ENCODE results near the gene ADCY5. TPM values are rescaled to one million over a fixed set of nuclear protein-coding genes. Genes with fewer than 3 reads are reported as not detected.

ADCY5 gene
- total RNA-seq, 6 experiments from 2014 or later, result 0.09 to 0.95 (median 0.19) TPM

DNA sequence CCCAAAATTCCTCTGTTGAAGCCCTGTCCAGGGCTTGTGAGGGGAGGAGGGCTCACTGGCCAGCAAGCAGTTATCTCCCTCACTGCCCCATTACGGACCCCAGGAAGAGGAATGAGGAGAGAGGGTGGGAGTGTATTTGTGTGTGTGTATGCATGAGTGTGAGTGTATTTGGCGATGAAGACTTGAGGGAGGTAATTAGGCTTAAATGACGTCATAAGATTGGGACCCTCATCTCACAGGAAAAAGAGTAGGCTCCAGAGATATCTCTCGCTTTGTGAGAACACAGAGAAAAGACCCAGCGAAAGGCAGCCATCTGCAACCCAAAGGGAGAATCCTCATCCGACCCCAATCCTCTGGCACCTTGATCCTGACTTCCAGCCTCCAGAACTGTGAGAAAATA is 32.2 kb downstream of the ADCY5 start:
- no peak overlapping the region for H3K27ac Mint-ChIP-seq
- no peaks in the 10 kb centered on the region for H3K4me1 Mint-ChIP-seq (ENCODE audit: low read depth)
- no peak for DNase-seq
- H3K9me3 Mint-ChIP-seq, result no peaks in the 10 kb centered on the region
- H3K27me3 Mint-ChIP-seq (ENCODE audit: insufficient read depth), result peaks cover 74% of the 10 kb centered on the region
- TF ChIP-seq, protein P1, sequence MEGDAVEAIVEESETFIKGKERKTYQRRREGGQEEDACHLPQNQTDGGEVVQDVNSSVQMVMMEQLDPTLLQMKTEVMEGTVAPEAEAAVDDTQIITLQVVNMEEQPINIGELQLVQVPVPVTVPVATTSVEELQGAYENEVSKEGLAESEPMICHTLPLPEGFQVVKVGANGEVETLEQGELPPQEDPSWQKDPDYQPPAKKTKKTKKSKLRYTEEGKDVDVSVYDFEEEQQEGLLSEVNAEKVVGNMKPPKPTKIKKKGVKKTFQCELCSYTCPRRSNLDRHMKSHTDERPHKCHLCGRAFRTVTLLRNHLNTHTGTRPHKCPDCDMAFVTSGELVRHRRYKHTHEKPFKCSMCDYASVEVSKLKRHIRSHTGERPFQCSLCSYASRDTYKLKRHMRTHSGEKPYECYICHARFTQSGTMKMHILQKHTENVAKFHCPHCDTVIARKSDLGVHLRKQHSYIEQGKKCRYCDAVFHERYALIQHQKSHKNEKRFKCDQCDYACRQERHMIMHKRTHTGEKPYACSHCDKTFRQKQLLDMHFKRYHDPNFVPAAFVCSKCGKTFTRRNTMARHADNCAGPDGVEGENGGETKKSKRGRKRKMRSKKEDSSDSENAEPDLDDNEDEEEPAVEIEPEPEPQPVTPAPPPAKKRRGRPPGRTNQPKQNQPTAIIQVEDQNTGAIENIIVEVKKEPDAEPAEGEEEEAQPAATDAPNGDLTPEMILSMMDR (IDR thresholded peaks at IDR 0.05), result no peak
- H3K36me3 Mint-ChIP-seq (ENCODE audit: low read depth), result no peaks in the 10 kb centered on the region
- no peak overlapping the region for H3K4me3 Mint-ChIP-seq

DNA sequence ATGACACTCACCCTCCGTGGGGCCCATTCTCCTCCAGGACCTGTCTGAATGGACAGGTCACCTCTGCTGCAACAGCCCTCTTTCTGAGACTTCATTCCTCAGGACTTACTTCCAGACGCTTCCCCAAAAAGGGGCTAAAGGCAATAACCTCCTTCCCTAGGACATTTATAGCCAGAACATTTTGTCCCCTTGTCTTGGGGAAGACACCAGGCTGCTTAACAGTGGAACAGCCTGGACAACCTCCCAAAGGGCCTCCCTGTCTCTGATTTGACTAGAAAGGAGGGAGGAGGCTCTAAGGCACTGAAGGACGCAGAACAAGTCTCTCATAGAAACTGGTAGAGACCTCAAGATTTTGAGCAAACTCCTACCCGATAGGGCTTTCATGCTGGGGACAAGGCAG is 32.7 kb downstream of the ADCY5 start:
- H3K4me1 Mint-ChIP-seq (ENCODE audit: low read depth), result no peaks in the 10 kb centered on the region
- H3K27me3 Mint-ChIP-seq (ENCODE audit: insufficient read depth), result peaks cover 74% of the 10 kb centered on the region
- no peaks in the 10 kb centered on the region for H3K36me3 Mint-ChIP-seq (ENCODE audit: low read depth)
- H3K27ac Mint-ChIP-seq, result no peak overlapping the region
- no peaks in the 10 kb centered on the region for H3K9me3 Mint-ChIP-seq
- no peak for DNase-seq
- TF ChIP-seq, protein P1 (IDR thresholded peaks at IDR 0.05), result no peak
- H3K4me3 Mint-ChIP-seq, result no peak overlapping the region

DNA sequence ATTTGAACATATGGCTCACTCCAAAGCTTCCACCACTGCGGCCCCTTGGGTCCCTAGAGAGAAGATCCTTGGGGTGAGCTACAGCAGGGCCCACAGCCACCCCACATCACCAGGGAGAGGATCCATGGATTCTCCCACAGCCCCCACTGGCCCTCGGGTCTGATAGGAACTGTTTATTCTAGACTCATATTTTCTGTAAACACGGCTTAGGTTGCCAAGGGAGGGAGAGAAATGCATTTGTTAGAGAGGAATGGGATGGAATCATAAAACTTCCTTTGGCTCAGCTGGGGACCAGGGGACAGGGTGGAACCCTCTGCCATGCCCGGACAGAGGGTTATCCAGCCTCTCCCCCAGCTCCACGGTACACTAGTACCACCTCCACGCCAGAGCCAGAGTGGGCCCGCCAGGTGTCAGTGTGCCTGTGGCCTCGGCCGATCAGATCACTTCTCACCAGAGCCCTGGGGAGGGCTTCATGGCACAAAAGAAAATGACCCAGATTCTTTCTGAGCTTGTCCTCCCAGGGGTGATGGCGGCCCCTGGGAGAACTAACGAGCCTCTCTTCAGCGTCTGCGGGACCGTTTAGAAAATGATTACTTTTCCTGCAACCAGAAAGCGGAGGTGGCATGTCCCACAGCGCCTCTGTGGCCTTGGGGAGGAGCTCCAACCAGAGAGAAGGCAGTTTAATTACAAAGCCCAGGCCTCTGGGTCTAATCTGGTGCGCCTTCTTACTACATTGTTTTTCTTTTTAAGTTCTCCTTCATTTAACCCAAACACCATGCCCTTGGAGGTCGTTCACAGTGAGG is 33.7 kb downstream of the ADCY5 start:
- no peaks in the 10 kb centered on the region for H3K9me3 Mint-ChIP-seq
- no peak for DNase-seq
- TF ChIP-seq, protein P1 (IDR thresholded peaks at IDR 0.05), result no peak
- peaks cover 78% of the 10 kb centered on the region for H3K27me3 Mint-ChIP-seq (ENCODE audit: insufficient read depth)
- H3K4me1 Mint-ChIP-seq (ENCODE audit: low read depth), result no peaks in the 10 kb centered on the region
- no peak overlapping the region for H3K27ac Mint-ChIP-seq
- H3K4me3 Mint-ChIP-seq, result no peak overlapping the region
- no peaks in the 10 kb centered on the region for H3K36me3 Mint-ChIP-seq (ENCODE audit: low read depth)

DNA sequence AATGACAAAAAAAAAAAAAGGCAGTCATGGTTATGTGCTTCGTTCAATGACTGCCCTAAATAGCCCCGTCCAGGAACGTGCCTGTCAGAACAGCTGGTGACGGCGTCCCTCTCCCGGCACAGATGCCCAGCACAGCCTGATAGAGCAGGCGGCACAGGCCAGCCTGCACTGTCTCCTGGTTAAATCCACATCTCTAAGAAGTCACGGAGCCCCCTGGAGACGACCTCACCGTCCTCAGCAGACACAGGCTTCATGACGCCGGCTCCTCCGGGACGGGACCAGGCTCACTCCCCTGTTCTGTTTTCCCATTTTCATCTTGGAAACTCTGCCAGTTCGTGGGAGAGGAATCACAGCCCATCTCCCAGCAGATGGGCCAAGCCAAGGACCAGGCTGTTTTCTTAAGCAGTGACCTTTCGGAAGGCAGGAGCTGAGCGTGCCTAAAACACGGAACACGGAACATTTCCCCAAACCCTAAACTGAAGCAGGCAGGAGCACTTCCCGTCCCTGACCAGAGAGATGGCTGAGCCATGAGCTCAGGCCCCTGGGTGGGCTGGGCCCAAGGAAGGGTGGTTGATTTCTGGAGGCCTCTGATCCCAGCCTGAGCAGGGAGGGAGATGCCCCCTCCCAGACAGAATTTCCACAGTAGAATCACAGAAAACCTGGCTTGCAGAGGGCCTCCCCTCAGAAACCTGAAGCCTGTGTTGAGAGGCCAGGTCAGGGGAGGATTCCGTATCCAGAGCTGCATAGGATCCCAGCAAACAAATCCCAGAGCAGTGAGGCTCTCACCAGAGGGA is 35.9 kb downstream of the ADCY5 start:
- H3K27ac Mint-ChIP-seq, result no peak overlapping the region
- TF ChIP-seq, protein P1 (IDR thresholded peaks at IDR 0.05), result no peak
- H3K27me3 Mint-ChIP-seq (ENCODE audit: insufficient read depth), result peaks cover 71% of the 10 kb centered on the region
- no peaks in the 10 kb centered on the region for H3K4me1 Mint-ChIP-seq (ENCODE audit: low read depth)
- H3K36me3 Mint-ChIP-seq (ENCODE audit: low read depth), result no peaks in the 10 kb centered on the region
- DNase-seq, result no peak
- H3K9me3 Mint-ChIP-seq, result no peaks in the 10 kb centered on the region
- no peak overlapping the region for H3K4me3 Mint-ChIP-seq

DNA sequence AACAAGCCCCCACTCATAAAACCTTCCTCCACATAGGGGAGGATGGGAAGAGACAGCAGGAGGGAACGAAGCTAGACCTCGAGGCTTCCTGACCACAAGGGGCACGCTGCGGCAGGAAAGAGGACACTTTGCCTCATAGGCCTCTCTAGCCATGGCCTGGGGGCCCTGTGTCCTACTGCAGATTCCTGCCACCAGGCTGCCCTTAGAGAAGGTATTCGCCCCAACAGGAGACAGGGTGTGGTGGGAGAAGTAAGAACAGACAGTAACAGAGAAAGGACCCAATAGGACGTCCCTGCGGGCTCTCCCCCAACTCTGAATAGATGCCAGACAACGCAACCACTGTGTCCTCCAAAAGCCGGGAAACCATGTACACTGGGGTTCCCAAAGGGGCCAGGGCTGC is 36.8 kb downstream of the ADCY5 start:
- DNase-seq, result no peak
- Mint-ChIP-seq H3K4me1 (ENCODE audit: low read depth) (no peaks in the 10 kb centered on the region), H3K9me3 (no peaks in the 10 kb centered on the region), H3K27ac (no peak overlapping the region), H3K4me3 (no peak overlapping the region), H3K27me3 (ENCODE audit: insufficient read depth) (peaks cover 67% of the 10 kb centered on the region), H3K36me3 (ENCODE audit: low read depth) (no peaks in the 10 kb centered on the region)
- TF ChIP-seq, protein P1 (IDR thresholded peaks at IDR 0.05), result peak; percentile 45

Measured in HFFc6 (cell line).